IPS DF 4.7 (cell line): Measurements from ENCODE around the gene MARS2.
"Not testable (repeated sequence)": the region's sequence is repeated elsewhere in the genome, so short reads cannot be mapped to it uniquely, and the experiment has no call there.

Source experiments
- DNase-seq: peaks from one replicate; pipeline ENCODE4 v3.0.0-alpha.2; 2013; ENCODE audit warnings: low spot score; ENCODE audit errors: extremely low read depth

The MARS2 gene

DNA sequence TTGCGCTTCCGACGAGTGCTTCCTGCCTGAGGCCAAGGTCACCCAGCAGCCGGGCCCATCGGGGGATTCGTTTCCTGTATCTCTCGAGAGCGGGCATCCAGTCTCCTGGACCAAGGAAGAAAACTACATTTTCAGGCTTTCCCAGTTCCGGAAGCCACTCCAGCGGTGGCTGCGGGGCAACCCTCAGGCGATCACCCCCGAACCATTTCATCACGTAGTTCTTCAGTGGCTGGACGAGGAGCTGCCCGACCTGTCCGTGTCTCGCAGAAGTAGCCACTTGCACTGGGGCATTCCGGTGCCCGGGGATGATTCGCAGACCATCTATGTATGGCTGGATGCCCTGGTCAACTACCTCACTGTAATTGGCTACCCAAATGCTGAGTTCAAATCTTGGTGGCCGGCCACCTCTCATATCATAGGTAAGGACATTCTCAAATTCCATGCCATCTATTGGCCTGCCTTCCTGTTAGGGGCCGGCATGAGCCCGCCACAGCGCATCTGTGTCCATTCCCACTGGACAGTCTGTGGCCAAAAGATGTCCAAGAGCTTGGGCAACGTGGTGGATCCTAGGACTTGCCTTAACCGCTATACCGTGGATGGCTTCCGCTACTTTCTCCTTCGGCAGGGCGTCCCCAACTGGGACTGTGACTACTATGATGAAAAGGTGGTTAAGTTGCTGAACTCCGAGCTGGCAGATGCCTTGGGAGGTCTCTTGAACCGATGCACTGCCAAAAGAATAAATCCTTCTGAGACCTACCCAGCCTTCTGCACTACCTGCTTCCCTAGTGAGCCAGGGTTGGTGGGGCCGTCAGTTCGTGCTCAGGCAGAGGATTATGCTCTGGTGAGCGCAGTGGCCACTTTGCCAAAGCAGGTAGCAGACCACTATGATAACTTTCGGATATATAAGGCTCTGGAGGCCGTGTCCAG, 1.0 kb downstream of the MARS2 start:
- DNase-seq: no peak

DNA sequence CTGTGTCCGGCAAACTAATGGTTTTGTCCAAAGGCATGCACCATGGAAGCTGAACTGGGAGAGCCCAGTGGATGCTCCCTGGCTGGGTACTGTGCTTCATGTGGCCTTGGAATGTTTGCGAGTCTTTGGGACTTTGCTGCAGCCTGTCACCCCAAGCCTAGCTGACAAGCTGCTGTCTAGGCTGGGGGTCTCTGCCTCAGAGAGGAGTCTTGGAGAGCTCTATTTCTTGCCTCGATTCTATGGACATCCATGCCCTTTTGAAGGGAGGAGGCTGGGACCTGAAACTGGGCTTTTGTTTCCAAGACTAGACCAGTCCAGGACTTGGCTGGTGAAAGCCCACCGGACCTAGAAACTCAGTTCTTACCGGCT, 1.7 kb downstream of the MARS2 start:
- no peak for DNase-seq

DNA sequence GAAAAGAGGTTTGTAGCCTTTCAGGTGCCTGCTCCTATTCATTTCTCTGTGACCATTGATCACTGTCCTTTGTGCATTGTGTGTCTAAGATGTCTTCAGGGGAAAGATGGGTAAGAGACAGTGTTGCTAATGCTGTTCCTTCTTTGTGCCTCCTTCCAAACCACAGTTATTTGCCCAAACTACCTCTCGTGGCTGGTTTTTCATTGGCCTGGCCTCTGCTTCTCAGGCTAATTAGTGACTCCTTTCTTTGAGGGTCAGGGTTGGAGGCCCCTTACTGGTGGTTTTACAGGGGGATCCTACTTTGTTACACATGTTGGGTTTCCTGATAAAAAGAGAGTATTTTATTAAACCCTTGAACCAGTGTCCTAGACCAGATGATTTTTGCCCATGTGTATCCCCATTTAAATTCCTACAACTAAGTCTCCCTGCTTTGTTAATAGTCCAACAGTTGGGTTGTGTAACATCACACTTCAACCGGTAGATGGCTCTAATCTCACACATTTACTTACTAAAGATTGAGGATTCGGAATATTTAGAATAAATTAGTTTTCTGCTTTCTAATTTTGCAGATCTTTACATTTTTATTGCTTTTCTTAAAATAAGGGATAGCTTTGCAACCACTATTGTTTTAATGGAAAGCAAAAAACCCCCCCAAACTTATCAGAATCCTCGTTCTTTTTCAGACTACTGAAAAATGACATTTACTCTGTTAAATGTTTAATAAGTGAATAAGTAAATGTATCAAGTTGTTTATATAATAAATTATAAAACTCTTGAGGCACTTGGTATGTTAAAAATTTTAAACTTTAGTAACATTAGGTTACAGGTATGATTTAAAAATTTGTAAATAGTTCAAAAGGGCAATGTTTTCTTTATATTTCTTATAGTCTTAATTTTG, 2.4 kb downstream of the MARS2 start:
- DNase-seq: no peak

- DNase-seq: no peak
These were observed 3.2 kb downstream of the MARS2 start for GRCh38 chr2:197708331-197708730.

GRCh38 chr2:197709140-197709539, 4.0 kb downstream of the MARS2 start:
- not testable (repeated sequence) for DNase-seq

DNA sequence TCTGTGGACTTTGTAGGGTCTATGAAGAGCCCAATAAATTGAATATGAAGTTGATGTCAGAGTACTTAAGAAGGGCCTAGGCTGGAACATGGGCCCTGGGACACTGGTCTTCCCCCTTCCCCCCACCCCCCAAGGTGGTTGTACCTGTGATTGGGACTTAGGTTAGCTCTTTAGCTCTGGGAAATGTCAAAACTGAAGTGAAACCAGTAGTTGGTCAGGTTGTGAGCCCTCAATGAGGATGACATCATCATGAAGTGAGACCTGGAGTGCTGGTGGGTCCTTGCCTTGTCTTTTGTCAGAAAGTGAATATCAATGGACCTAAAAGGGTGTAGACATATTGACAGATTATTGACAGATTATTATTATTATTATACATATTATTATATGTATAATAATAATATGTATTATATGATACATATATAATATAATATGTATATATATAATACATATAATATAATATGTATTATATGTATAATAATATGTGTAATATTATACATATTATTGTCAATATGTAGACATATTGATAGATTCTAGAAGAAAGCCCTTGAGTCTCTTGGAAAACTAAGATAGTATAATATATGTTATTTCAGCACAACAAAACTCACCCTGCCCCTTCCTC, 5.4 kb downstream of the MARS2 start:
- DNase-seq: no peak

- no peak for DNase-seq
These were observed 6.4 kb downstream of the MARS2 start for GRCh38 chr2:197711578-197711977.

DNA sequence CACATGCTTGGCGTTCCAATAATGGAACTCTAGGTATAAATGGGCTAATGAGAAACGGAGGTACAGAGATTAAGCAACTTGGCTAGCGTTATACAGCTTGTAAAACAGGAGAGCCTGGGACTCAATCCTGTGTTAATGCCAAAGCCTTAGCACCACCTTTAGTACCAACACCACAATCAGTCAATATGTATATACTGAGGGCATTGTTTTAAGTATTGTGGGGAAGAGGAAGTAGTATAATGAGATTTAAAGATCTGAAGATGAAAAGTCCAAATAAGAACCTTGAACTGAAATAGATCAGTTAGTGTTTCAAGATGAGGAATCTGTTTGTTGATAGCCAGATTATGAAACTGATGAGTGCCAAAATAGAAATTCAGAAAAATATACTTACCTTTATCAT, 8.1 kb downstream of the MARS2 start:
- no peak for DNase-seq

- DNase-seq: no peak
These were observed 12.7 kb downstream of the MARS2 start for GRCh38 chr2:197717863-197718262.

DNA sequence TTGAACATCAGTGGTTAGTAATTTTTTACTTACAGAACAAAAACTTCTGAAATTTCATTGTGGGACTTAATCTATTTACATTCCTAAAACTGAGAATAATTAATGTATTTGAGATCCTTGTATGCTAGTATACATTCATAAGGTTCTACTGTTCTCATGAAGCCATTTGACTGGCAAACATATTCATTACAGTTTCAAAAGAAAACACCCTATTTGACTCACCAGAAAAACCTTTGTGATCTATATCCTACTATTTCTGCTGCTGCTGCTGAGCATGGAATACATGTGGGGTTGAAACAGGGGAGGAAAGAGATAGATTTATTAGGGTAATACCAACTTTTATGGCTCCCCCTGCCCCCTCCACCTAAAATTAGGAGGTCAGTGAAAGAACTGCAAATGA, 21.8 kb downstream of the MARS2 start:
- no peak for DNase-seq

- DNase-seq: not testable (repeated sequence)
These were observed 23.7 kb downstream of the MARS2 start for GRCh38 chr2:197728555-197729544.

- no peak for DNase-seq
These were observed 35.0 kb downstream of the MARS2 start for GRCh38 chr2:197740200-197740599.
